ENCODE data around the gene HIF1A. TPM values are rescaled to one million over a fixed set of nuclear protein-coding genes. Genes with fewer than 3 reads are reported as not detected.

Gene HIF1A
- total and polyA plus RNA-seq, 2 of the 13 experiments (the other 11 are each of a cell fraction or from before 2014, with no cell fraction given), result 41.0 to 126 TPM

GRCh38 chr14:61761959-61762786 lies 66.9 kb downstream of the HIF1A start, which contains the start of gene SNAPC1 (continued):
- TF ChIP-seq ZNF18 (CRISPR knock-in tag; IDR thresholded peaks at IDR 0.05; ENCODE audit: insufficient replicate concordance), result no peak
- TF ChIP-seq GABPA (IDR thresholded peaks at IDR 0.05; ENCODE audit: low read depth, low read length), result peak; percentile 59
- TF ChIP-seq GABPA (CRISPR knock-in tag; IDR thresholded peaks at IDR 0.05; ENCODE audit: low read depth), result peak; percentile 79
- TF ChIP-seq MYC (CRISPR knock-in tag; IDR thresholded peaks at IDR 0.05; ENCODE audit: borderline replicate concordance), result no peak; the same call in 1 of the 2 replicates
- no peak; the same call in 1 of the 2 replicates for TF ChIP-seq NR2F2 (IDR thresholded peaks at IDR 0.05; ENCODE audit: borderline replicate concordance, low read depth)
- no peak for TF ChIP-seq ZNF646 (CRISPR knock-in tag; IDR thresholded peaks at IDR 0.05)
- TF ChIP-seq KMT2A (CRISPR knock-in tag; IDR thresholded peaks at IDR 0.05), result 0 out of 2 replicates have a peak, but pooled peaks have one; percentile 28
- TF ChIP-seq ZNF205 (CRISPR knock-in tag; IDR thresholded peaks at IDR 0.05), result 0 out of 2 replicates have a peak, but pooled peaks have one; percentile 24
- TF ChIP-seq GMEB2 (CRISPR knock-in tag; IDR thresholded peaks at IDR 0.05; ENCODE audit: low read depth), result peak; percentile 72; the same call in 1 of the 2 replicates
- TF ChIP-seq SYNCRIP (IDR thresholded peaks at IDR 0.05; ENCODE audit: insufficient read depth, low read depth, low read length), result no peak
- TF ChIP-seq HOXA9 (CRISPR knock-in tag; IDR thresholded peaks at IDR 0.05; ENCODE audit: borderline replicate concordance), result no peak
- no peak for TF ChIP-seq RFX5 (IDR thresholded peaks at IDR 0.05; ENCODE audit: low read depth, low read length)
- no peak for TF ChIP-seq E2F2 (CRISPR knock-in tag; IDR thresholded peaks at IDR 0.05; ENCODE audit: borderline replicate concordance)
- no peak for TF ChIP-seq IRF1 (CRISPR knock-in tag; IDR thresholded peaks at IDR 0.05; ENCODE audit: low read depth)
- no peak for TF ChIP-seq HDAC6 (IDR thresholded peaks at IDR 0.05; ENCODE audit: low read depth, low read length)
- no peak for TF ChIP-seq NBN (conservative IDR thresholded peaks at IDR 0.05)
- TF ChIP-seq TBP (CRISPR knock-in tag; IDR thresholded peaks at IDR 0.05), result no peak

All from HepG2 (cell line).